ENCODE results near the gene AATF. TPM values are rescaled to one million over a fixed set of nuclear protein-coding genes. Genes with fewer than 3 reads are reported as not detected.

Gene AATF
- total and polyA plus RNA-seq, 2 of the 8 experiments (the other 6 are each of a cell fraction or from before 2014, with no cell fraction given): 20.1 to 62.8 TPM

DNA sequence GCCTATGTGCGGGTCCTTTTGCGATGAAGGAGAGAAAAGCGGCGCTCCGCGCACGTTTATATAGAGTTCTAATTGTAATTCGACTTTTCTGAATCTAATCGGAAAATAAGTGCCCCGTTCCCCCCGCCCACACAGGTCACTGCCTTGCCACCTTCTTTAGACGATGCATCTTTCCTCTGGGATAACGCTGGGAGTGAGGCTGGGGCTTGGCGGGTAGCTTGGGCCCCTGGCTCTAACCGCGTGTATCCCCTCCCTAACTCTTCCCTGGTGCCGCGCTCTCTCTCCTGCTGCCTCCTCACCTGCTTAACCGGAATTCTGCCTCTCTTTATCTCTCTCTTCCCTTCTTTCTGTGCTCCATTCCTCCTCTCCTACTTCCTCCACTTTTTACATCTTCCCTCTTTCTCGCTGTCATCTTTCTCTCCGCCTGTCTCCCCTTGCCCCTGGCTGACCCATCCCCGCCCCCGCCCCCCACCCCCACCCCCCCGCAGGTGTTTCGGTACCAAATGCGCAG is 8.9 kb upstream of the AATF start:
- Histone ChIP-seq H2BK5ac (ENCODE audit: low read depth, low read length) (no peak overlapping the region), H3K18ac (ENCODE audit: extremely low read depth, low read length) (peak overlapping the region; percentile 32; the same call in 1 of the 2 replicates), H3K27me3 (replicated peaks in 1 of 4; ENCODE audit: control insufficient read depth in 3 of 4, extremely low read depth in 1 of 4, insufficient read depth in 3 of 4, low read length in 3 of 4) (peaks cover 78 to 100% (median 93%) of the 10 kb centered on the region in 4 experiments), H2AFZ (ENCODE audit: low read length) (no peak overlapping the region), H4K8ac (ENCODE audit: extremely low read depth, insufficient read depth, low read length) (0 out of 2 replicates have a peak overlapping the region, but pooled peaks have one; percentile 28), H3K23ac (ENCODE audit: insufficient read length) (no peak overlapping the region), H3K9me3 (ENCODE audit: insufficient read depth in 2 of 2, low read depth in 1 of 2, low read length in 1 of 2) (no peaks in the 10 kb centered on the region; a peak in 1 of 4 replicates), H3K36me3 (ENCODE audit: control insufficient read depth in 2 of 4, insufficient read depth in 4 of 4, low read length in 3 of 4) (peaks cover 0 to 13% (median 0%) of the 10 kb centered on the region in 4 experiments; a peak in 1 of 8 replicates), H3K79me2 (ENCODE audit: control insufficient read depth in 1 of 2, insufficient read depth in 2 of 2, low read length in 2 of 2) (no peaks in the 10 kb centered on the region), H4K5ac (ENCODE audit: insufficient read length, low read depth, low read length) (no peak overlapping the region), H4K91ac (replicated peaks; ENCODE audit: insufficient read length, low read length) (no peak overlapping the region), H3K56ac (replicated peaks; ENCODE audit: insufficient read length, low read depth, low read length) (no peak overlapping the region), H2BK20ac (ENCODE audit: low read length) (no peak overlapping the region), H3K23me2 (ENCODE audit: low read depth, low read length) (peaks cover 20% of the 10 kb centered on the region; the same call in 1 of the 2 replicates), H4K20me1 (replicated peaks in 1 of 2; ENCODE audit: control insufficient read depth in 1 of 2, insufficient read depth in 2 of 2, low read length in 2 of 2) (peaks cover 11 to 28% of the 10 kb centered on the region in 2 experiments), H3K9ac (replicated peaks in 1 of 4; ENCODE audit: extremely low read depth in 1 of 4, low read depth in 3 of 4, low read length in 3 of 4) (no peak overlapping the region), H3K4me2 (ENCODE audit: insufficient read depth in 1 of 2, low read depth in 2 of 2, low read length in 2 of 2) (peak overlapping the region; percentile 88 to 92; a peak in 3 of 4 replicates), H2AK5ac (ENCODE audit: low read depth, low read length) (no peak overlapping the region), H3K4ac (replicated peaks; ENCODE audit: insufficient read length, low read depth, low read length) (no peak overlapping the region), H3K27ac (ENCODE audit: low read depth, low read length) (no peak overlapping the region), H3K4me1 (replicated peaks in 1 of 4; ENCODE audit: control insufficient read depth in 3 of 4, insufficient read depth in 4 of 4, low read length in 3 of 4) (peaks cover 2 to 58% (median 47%) of the 10 kb centered on the region in 4 experiments), H2BK15ac (ENCODE audit: low read length) (no peak overlapping the region), H3K79me1 (ENCODE audit: low read depth, low read length) (no peaks in the 10 kb centered on the region), H2BK120ac (replicated peaks; ENCODE audit: low read depth, low read length) (no peak overlapping the region), H3K14ac (ENCODE audit: insufficient read length) (no peak overlapping the region), H3K4me3 (ENCODE audit: extremely low read depth in 1 of 4, insufficient read depth in 2 of 4, low read depth in 3 of 4, low read length in 4 of 4) (peak overlapping the region in 1 of 4 experiments; percentile 74; a peak in 3 of 8 replicates), H2BK12ac (ENCODE audit: low read depth, low read length) (0 out of 2 replicates have a peak overlapping the region, but pooled peaks have one; percentile 9)
- ChIA-PET CTCF (ENCODE audit: partially characterized antibody) (interaction anchor here (1.0 kb wide), 1 partner anchor 313 kb away, joined by 3 read pairs; no protein-coding TSS in a partner anchor), POLR2A (ENCODE audit: partially characterized antibody) (interaction anchor here (0.6 to 2.5 kb wide), 3 partner anchors 8 to 688 kb away, joined by 5 to 11 read pairs (median 7); partner anchors contain the start of gene AATF)
- no peak for DNase-seq (ENCODE audit: low read depth in 1 of 2, low spot score in 2 of 2)
- no peak for FAIRE-seq
- WGBS, 2 experiments (ENCODE audit: extremely low coverage in 1 of 2, insufficient coverage in 1 of 2, insufficient read length in 1 of 2, insufficient replicate concordance in 2 of 2, low coverage in 1 of 2, low lambda C conversion rate in 2 of 2, missing lambda C conversion rate in 1 of 2): 0% methylated on average over 19 of the region's 26 CpGs; no CpG with 5 or more reads in 1 of the 2 experiments
- TF ChIP-seq, protein P1, sequence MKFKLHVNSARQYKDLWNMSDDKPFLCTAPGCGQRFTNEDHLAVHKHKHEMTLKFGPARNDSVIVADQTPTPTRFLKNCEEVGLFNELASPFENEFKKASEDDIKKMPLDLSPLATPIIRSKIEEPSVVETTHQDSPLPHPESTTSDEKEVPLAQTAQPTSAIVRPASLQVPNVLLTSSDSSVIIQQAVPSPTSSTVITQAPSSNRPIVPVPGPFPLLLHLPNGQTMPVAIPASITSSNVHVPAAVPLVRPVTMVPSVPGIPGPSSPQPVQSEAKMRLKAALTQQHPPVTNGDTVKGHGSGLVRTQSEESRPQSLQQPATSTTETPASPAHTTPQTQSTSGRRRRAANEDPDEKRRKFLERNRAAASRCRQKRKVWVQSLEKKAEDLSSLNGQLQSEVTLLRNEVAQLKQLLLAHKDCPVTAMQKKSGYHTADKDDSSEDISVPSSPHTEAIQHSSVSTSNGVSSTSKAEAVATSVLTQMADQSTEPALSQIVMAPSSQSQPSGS (IDR thresholded peaks at IDR 0.05; ENCODE audit: low read length): no peak
- no peak for TF ChIP-seq EP300 (IDR thresholded peaks at IDR 0.05; ENCODE audit: borderline replicate concordance in 1 of 2, low read depth in 2 of 2, low read length in 2 of 2)
- TF ChIP-seq SRF (IDR thresholded peaks at IDR 0.05; ENCODE audit: low read depth, low read length): no peak
- TF ChIP-seq, protein P2, sequence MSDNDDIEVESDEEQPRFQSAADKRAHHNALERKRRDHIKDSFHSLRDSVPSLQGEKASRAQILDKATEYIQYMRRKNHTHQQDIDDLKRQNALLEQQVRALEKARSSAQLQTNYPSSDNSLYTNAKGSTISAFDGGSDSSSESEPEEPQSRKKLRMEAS (IDR thresholded peaks at IDR 0.05): peak; percentile 15; the same call in 1 of the 2 replicates
- TF ChIP-seq SP1 (IDR thresholded peaks at IDR 0.05; ENCODE audit: low read depth, low read length): peak; percentile 56; the same call in 1 of the 2 replicates
- TF ChIP-seq SUZ12 (IDR thresholded peaks at IDR 0.05; ENCODE audit: low read length): no peak
- no peak for TF ChIP-seq BRCA1 (IDR thresholded peaks at IDR 0.05; ENCODE audit: low read depth, low read length)
- no peak for TF ChIP-seq GTF2F1 (IDR thresholded peaks at IDR 0.05; ENCODE audit: borderline replicate concordance, low read depth, low read length)
- TF ChIP-seq CHD1 (IDR thresholded peaks at IDR 0.05; ENCODE audit: low read depth, low read length): no peak
- TF ChIP-seq TAF1 (IDR thresholded peaks at IDR 0.05; ENCODE audit: low read depth, low read length): no peak

All from H1 (cell line).